Measurements from ENCODE around the gene RASA3.
"Not testable (repeated sequence)": the region's sequence is repeated elsewhere in the genome, so short reads cannot be mapped to it uniquely, and the experiment has no call there.

Gene RASA3

DNA sequence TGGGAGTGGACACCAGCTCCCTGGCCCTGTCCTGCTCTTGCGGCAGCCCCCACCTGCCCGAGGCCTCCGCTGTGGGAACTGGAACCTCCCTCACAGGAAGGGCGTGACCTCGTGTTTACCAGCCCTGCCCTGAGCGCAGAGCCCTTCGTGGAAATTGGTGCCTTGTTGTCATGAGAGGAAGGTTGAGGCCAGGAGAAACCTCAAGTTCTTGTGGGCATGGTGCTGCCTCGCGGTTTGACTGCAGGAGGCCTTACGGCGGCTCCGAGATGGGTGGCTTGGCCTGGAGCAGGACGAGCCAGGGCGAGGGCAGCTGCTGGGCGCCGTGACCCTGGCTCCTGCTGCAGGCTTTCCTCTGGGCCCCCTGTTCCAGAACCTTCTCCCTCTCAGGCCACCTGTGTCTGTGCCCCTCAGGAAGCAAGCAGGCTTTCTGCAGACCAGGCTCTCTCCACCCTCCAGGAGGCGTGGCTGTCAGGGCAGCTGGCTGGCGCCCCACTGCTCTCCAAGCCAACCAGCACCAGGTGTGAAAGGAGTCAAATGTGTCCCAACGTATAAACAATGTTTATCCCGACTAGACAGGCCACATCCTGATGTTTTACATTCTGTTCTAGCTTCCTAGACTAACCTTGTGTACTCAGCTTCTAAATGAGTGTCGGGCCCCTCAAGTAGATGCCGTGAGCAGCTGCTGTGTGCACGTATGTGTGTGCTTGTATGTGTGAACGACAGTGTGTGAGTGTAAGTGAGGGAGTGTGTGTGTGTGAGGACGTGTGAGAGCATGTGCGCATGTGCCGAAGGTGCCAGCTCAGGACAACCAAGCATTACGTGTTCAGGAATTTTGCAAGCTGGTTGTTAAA is 10.4 kb upstream of the RASA3 start:
- peak in 1 of 2 experiments; percentile 37 for DNase-seq (ENCODE audit: low read depth in 2 of 2)

DNA sequence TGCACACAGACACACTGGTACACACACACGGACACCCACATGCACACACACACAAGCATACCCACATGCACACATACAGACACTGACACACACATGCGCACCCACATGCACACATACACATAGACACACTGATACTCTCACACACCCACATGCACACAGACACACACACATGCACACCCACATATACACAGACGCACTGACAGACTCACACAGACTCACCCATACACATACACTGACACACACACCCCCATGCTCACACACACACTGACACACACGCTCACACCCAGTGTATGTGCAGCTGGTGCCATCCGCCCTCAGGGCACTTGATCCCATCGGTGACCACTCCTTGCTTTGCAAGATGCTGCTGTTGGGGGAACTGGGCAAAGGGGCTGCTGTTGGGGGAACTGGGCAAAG is 9.7 kb upstream of the RASA3 start:
- DNase-seq (ENCODE audit: low read depth in 2 of 2) = no peak

DNA sequence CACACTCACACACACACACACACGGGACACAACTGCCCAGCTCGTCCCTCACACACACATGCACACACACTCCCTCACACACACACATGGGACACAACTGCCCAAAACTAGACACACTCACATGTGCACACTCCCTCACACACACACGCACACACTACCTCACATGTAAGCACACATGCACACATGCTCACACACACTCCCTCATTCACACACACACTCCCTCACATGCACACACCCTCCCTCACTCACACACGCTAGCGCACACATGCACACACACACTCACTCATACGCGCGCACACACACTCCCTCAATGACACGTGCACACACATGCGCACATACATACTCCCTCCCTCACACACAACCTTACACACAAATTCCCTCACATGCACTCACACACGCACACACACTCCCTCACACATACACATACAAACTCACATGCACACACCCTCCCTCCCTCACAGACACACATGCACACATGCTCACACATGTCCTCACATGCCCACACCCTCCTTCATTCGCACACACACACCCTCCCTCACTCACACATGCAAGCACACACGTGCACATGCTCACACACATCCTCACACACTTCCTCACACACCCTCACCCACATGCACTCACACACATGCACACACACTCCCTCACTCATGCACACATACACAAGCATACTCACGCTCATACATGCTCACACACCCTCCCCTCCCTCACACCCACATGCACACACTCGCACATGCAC is 9.0 kb upstream of the RASA3 start:
- DNase-seq (ENCODE audit: low read depth in 2 of 2) = no peak

DNA sequence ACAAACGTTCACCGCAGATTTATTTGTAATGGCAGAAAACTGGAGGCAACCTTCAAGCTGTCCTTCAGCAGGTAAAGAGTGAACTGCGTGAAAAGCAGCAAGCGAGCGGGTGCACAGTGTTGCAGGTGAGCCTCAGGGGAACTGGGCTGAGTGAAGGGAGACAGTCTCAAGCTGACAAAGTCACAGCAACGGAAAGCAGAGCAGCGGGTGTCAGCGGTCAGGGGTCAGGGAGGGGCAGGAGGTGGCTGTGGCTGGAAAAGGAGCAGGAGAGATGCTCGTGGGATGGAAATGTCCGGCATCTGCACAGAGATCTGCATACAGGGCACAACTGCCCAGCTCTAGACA is 8.5 kb upstream of the RASA3 start:
- DNase-seq (ENCODE audit: low read depth in 2 of 2) = no peak

DNA sequence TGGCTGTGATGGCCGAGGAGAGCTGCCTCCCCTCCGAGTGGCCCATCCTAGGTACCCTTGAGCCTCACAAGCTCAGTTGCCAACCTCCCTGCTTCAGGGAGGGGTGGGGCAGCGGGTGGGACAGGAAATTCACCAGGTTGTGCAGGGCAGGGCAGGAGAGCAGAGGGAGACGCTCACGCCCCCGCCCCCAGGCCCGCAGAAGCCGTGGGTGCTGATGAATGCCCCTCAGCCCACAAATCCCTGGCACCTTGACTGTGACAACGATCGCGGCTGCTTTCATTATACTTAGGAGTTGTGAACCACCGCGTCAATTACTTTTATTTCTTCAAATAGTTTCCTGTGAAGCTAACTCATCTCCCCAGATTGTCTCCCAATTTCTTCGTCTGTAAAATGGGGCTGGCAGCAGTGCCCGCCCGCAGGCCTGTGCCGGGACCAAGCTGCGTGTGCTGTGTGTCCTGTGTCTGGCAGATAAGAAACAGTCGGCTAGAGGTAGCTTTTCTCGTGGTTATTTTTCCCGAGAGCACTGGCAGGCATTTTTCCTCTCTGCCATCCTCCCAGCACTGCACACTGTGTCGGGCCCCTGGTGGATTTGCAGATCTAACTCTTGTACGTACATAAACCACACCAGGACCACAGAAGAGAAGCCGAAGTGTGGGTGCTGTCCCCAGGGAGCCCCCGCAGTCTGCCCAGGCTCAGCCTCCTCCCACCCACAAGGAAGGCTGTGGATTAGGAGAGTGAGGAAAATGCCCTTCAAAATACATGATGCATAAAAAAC is 7.9 kb upstream of the RASA3 start:
- DNase-seq (ENCODE audit: low read depth in 2 of 2) = no peak

DNA sequence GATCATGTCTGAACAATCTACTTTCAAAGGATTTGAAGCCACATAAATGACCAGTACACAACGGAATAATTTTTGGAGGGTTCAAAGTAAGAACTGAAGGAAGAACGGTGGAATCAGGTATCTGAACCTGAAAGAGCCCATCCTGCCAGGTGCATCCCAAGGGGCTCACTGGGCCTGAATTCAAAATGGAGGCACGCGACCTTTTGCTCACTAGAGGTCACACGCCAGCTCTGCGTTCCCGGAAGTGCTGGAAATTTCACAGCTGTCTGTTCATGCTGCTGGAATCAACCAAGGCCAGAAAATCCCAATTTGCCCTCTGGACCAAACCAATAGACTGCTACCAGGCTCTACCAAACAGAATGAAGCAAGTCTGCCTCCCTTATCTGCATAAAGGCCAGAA is 4.2 kb upstream of the RASA3 start:
- no peak for DNase-seq (ENCODE audit: low read depth in 2 of 2)

DNA sequence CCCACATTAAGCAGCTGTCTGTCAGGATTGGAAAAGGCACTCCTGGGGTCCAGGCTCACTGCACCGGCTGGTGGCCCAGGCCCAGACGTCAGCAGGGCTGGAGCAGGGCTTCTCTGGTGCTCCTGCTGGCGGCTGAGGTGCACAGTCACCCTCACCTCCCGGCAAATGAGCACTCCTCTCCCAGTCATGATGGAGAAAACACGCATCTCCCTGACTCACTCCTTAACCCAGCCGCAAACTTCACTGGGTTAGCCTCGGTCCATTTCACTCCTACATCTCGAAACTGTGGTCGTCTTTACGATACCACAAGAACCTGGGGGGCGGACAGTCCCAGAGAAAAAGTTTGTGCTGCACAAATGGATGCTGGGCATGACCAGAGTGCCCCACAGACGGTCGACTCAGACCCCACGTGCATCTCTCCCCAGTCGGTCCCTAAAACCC is 3.3 kb upstream of the RASA3 start:
- DNase-seq (ENCODE audit: low read depth in 2 of 2) = no peak

DNA sequence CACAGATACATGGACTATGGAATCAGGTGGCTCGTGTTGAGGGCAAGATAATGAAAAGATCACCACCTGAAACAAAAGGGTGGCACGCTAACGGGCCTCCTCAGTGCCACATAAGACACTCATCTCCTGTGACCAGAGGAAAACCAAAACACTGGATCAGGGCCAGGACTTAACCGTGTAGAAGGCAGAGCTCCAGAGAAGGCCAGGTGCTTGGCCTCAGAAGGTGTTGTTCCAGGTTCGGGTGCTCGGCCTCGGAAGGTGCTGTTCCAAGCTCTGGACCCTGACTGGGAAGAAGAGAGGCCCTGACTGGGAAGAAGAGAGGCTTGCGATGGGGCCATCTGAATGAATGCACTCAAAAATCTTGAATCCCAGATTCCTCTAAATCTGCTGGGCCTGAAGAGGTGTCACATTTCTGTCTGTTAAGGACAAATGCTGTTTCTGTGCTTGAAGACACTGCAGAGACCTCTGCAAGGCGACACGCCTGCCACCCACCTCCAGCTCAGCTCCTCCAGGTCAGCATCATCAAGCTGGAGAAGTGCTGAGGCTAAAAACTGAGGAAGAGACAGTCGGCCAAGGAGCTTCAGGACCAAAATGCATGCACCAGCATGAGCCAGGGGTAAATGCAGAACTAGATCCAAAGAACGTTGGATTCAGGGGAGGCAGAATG is 2.7 kb upstream of the RASA3 start:
- DNase-seq (ENCODE audit: low read depth in 2 of 2) = no peak

DNA sequence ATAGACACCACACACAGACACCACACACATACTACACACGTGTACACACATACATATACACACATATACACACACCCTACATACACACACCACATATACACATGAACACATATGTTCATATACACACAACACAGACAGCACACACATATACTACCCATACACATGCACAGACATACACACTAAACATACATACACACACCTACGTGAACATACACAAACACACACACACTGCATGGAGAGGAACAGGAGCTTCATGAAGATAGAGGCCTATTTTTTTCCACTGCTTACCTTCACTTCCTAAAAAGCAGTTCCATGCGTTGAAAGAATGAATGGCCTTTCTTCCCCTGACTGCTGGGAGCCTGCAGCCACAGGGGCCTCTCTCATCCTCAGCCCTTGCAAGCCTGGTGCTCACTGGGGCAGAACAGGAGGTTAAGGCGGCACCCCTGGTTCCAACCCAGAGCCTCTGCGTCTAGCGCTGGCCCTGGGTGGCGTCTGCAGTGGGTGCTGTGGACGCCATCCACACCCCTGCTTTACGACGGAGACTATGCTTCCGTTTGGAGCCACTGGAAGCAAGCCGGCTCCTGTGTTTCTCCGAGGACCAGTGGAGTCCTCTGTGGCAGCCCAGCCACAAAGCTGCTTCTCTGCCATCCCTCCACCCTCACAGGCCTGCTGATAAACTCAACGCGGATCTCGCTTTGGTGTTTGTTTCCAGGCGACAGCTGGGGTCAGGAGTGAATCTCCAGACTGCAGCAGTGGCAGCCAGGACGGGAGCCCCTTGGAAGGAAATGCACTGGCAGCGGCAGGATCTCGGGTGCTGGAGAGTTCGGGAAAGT is 1.9 kb upstream of the RASA3 start:
- DNase-seq (ENCODE audit: low read depth in 2 of 2) = no peak

DNA sequence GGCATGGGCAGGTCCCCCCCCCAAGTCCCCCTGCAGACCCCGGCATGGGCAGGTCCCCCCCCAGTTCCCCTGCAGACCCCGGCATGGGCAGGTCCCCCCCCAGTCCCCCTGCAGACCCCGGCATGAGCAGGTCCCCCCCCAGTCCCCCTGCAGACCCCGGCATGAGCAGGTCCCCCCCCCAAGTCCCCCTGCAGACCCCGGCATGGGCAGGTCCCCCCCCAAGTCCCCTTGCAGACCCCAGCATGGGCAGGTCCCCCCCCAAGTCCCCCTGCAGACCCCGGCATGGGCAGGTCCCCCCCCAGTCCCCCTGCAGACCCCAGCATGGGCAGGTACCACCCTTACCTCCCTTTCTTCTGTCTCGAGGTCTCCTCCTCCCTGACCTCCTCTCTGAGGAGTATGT is 1.1 kb upstream of the RASA3 start:
- not testable (repeated sequence) for DNase-seq (ENCODE audit: low read depth in 2 of 2)

DNA sequence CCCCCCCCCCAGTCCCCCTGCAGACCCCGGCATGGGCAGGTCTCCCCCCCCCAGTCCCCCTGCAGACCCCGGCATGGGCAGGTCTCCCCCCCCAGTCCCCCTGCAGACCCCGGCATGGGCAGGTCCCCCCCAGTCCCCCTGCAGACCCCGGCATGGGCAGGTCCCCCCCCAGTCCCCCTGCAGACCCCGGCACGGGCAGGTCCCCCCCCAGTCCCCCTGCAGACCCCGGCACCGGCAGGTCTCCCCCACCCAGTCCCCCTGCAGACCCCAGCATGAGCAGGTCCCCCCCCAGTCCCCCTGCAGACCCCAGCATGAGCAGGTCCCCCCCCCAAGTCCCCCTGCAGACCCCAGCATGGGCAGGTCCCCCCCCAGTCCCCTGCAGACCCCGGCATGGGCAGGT is 703 bp upstream of the RASA3 start:
- not testable (repeated sequence) for DNase-seq (ENCODE audit: low read depth in 2 of 2)

DNA sequence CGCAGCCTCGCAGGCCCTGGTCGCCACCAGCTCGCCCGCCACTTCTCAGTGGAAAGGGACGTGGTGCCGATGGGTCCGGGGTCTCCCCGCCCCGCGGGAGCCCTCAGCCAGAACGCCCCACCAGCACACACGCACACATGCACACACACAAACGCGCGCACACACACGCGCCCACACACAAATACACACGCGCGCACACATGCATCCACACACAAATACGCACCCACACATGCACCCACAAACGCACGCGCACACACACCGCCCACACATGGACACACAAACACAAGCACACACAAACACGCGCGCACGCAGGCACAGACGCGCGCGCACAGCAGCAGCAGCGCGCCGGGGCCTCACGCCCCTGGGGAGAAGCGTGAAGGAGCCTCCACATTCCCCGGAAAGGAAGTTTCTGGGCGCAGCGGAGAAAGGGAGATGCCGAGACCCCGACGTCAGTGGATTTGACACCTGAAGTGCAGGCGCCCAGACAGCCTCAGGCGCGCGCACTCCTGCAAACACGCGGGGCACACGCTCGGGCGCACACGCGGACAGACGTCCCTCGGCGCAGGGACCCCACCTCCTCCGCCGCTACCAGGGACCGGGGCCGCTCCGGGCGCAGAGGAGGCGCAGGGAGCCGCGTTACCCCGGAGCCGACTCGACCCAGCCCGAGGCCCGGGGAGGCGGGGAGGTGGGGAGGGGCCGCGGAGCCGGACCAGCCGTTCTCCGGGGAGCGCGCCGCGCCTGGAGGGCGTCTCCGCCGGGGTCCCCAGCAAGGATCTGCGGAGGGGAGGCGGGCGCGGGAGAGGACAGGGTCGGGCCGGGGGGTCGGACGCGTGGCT is 622 bp downstream of the RASA3 start:
- no peak for DNase-seq (ENCODE audit: low read depth in 2 of 2)

DNA sequence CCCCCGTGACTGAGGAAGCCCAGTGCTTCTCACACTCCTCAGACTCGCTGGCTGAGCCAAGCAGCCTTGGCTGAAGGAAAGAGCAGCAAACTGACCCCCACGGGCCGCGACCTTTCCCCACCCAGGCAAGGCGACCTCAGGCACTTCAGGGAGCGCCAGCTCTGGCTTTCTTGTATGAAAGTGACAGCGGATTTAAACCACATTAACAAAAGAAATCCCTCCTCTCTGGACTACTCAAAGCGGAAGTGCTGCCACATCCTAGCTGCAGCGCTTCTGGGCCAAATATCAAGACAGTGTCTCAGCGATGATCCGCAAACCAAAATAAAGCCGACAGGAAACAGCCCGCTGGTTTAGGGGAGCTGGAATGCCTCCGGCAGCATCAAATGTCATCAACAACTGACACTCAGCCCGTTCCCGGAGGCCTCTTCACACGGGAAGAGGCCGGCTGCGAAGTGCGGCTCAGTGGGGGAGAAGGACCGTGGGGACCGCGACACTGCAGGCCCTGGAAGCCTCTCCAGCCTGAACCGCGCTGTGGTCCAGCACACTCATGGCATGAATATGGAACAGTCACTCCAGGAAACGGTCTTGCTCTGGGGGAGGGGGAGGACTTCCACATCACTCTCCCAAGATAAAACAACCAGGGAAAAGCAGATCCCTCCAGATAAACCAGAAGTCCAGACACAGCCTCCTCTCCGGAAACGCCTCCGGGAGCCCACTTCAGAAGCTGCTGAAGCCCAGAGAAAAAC is 1.4 kb downstream of the RASA3 start:
- peak in 1 of 2 experiments; percentile 46 for DNase-seq (ENCODE audit: low read depth in 2 of 2)

DNA sequence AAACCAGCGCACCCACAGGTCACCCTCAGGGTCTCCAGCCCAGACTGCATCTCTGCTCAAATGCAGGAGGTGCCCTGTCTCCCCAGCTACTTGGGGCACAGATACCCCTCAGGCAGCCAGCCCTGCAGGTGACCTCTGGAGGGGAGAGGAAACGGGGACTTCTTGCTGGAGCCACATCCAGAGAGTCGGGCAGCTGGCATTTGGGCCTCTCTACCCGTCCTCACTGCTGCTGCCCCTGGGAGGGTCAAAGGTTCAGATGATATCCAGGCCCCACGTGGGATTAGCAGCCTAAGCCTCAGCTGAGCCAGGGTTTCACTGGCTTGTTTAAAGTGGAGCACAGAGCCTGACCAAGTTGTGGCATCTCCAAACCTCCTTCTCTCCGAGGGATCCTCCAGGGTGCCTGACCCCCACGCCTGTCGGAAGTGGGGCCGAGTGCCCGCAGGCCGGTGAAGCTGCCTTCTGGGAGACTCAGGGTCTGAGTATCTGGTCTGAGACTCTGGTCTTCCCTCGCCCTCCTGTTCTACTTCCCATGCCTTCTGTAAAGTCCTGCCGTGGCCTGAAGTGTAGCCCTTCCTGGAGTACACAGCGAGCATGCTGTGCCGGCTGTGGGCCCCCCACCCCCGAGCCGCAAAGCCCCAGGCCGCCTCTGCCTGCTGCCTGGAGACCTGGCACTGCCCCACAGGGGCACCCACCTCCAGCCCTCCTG is 2.1 kb downstream of the RASA3 start:
- DNase-seq (ENCODE audit: low read depth in 2 of 2) = no peak

DNA sequence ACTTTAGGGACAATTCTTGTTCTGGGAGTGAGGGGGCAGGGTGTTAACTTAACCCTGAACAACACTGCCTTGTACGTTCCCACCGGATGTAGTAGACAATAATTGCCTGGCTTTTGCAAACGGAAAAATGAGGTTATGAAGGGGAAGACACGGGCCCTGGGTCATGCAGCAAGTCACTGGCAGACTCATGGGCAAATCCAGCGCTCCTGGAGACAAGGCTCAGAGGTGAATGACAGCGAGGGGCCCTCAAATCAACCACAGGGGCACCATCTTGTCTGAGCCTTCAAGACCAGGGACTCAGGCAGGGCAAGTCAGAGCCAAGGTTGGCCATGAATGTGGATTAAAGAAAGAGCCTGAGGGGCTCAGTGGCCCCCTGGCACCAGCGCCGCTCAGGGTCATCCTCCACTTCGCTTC is 2.8 kb downstream of the RASA3 start:
- peak in 1 of 2 experiments; percentile 32 for DNase-seq (ENCODE audit: low read depth in 2 of 2)

DNA sequence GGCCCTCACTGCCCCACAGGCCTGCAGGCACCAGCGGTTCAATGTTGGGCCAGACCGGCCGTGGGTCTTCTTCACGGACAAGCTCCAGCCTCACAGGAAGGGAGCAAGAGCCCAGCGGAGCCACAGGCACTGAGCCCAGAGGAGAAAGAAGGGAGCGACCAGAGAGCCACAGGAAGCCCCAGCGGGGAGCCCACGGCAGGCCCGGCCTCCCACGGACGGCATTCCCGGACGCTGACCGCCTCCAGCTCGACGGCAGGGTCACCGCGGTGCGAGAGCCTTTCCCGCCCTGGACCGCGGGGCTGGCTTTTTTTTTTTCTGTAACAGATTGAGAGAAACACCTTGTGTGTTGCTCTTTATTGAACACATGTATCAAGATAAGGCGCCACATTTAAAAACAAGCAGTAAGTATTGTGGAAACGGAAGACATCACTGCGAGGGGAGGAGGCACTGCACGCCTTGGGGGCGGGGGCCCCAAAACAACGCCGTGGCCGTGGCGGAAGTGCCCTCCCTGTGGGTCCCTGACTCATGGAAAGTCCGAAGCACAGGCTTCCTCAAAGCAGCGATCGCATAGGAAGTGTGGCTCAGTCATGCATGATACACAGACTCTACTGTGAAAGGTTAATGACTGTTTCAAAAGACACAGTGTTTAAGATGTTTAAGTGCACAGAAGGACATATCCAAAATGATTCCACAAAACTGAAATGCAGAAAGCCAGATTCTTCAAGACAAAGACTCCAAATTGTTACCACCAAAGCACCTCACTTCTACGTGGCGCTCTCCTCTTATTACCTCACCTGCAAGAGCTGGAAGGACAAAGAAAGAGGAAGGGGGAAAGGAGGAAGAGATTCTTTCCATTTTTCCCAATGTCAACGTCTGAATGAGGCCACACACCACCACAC is 3.5 kb downstream of the RASA3 start:
- DNase-seq (ENCODE audit: low read depth in 2 of 2) = peak; percentile 81 to 87

DNA sequence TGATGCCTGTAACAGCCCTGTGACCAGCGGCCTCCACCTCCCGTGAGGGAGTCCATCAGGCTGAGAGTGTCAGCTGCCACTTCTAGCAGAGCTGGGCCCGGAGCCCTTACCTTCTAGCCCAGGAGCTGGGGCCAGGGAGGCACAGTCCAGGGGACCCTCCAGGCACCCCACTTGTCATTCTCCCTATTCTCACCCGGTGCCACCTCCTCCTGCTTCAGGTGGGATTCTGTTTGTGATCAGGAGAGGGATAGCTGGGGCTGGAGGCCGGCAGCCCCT is 4.1 kb downstream of the RASA3 start:
- DNase-seq (ENCODE audit: low read depth in 2 of 2) = no peak
